H1 (cell line): Measurements from ENCODE around the gene PLXNA4. TPM values are rescaled to one million over a fixed set of nuclear protein-coding genes. Genes with fewer than 3 reads are reported as not detected.

Experiments used
- CTCF ChIA-PET: fragments of 300-600 bp; sonication (Branson Sonifier 250); formaldehyde crosslinking; loops from one replicate; lab custom pipeline; 2021; ENCODE audit not compliant: partially characterized antibody; lab: Charles Lee
- POLR2A ChIA-PET: fragments of 300-600 bp; sonication (Branson Sonifier 250); formaldehyde crosslinking; loops from one replicate; lab custom pipeline; 2021; ENCODE audit warnings: inconsistent platforms; ENCODE audit not compliant: partially characterized antibody; lab: Charles Lee
- DNase-seq, 2 experiments: peaks; one replicate each; pipeline versions ENCODE4 v3.0.0 to v3.0.0-alpha.2; 2010 to 2022; ENCODE audit warnings: low spot score in 2 of 2, low read depth in 1 of 2, mixed read lengths in 1 of 2
- FAIRE-seq: peaks from 2 replicates; lab custom pipeline; 2011; peaks lifted over from hg19 to GRCh38; lab: Jason Lieb, UNC
- H2AFZ ChIP-seq: 2 replicates; pipeline ENCODE4 v1.8.1; 2012; ENCODE audit warnings: low read length, inconsistent platforms
- H2AK5ac ChIP-seq: 2 replicates; pipeline ENCODE4 v1.6.1; 2013; ENCODE audit warnings: low read depth, low read length
- H2BK120ac ChIP-seq: replicated peaks from 2 replicates; pipeline ENCODE3; 2013; ENCODE audit warnings: low read depth, low read length, inconsistent platforms
- H2BK12ac ChIP-seq: 2 replicates; pipeline ENCODE4 v1.6.1; 2013; ENCODE audit warnings: low read depth, low read length
- H2BK15ac ChIP-seq: 2 replicates; pipeline ENCODE4 v1.6.1; 2013; ENCODE audit warnings: low read length
- H2BK20ac ChIP-seq: 2 replicates; pipeline ENCODE4 v1.6.1; 2013; ENCODE audit warnings: low read length
- H2BK5ac ChIP-seq: 2 replicates; pipeline ENCODE4 v1.6.1; 2013; ENCODE audit warnings: low read depth, low read length
- H3K14ac ChIP-seq: 2 replicates; pipeline ENCODE4 v1.6.1; 2013; ENCODE audit warnings: inconsistent platforms; ENCODE audit not compliant: insufficient read length
- H3K18ac ChIP-seq: 2 replicates; pipeline ENCODE4 v1.6.1; 2013; ENCODE audit warnings: low read length; ENCODE audit errors: extremely low read depth
- H3K23ac ChIP-seq: 2 replicates; pipeline ENCODE4 v1.6.1; 2013; ENCODE audit warnings: inconsistent platforms; ENCODE audit not compliant: insufficient read length
- H3K23me2 ChIP-seq: 2 replicates; pipeline ENCODE4 v1.6.1; 2013; ENCODE audit warnings: low read depth, low read length
- H3K27ac ChIP-seq: 2 replicates; pipeline ENCODE4 v1.6.1; 2011; ENCODE audit warnings: low read depth, low read length, inconsistent platforms
- H3K27me3 ChIP-seq, 4 experiments: replicated peaks in 1 of 4; 1 replicate in 1 of 4; 2 replicates in 3 of 4; pipeline versions ENCODE4 v1.6.1 to v1.8.1; 2011 to 2013; ENCODE audit warnings: low read length in 3 of 4, mild to moderate bottlenecking in 3 of 4, inconsistent platforms in 2 of 4, mixed read lengths in 2 of 4, moderate library complexity in 1 of 4; ENCODE audit not compliant: control insufficient read depth in 3 of 4, insufficient read depth in 3 of 4; ENCODE audit errors: extremely low read depth in 1 of 4
- H3K36me3 ChIP-seq, 4 experiments: 2 replicates each; pipeline versions ENCODE4 v1.6.1 to v1.8.1; 2011 to 2013; ENCODE audit warnings: mild to moderate bottlenecking in 4 of 4, low read length in 3 of 4, moderate library complexity in 2 of 4, control low read depth in 1 of 4, inconsistent platforms in 1 of 4; ENCODE audit not compliant: insufficient read depth in 4 of 4, control insufficient read depth in 2 of 4
- H3K4ac ChIP-seq: replicated peaks from 2 replicates; pipeline ENCODE3; 2013; ENCODE audit warnings: low read length, low read depth, mixed read lengths, inconsistent platforms; ENCODE audit not compliant: insufficient read length
- H3K4me1 ChIP-seq, 4 experiments: replicated peaks in 1 of 4; 1 replicate in 1 of 4; 2 replicates in 3 of 4; pipeline versions ENCODE4 v1.6.1 to v1.8.1; 2011 to 2013; ENCODE audit warnings: low read length in 3 of 4, inconsistent platforms in 2 of 4, mixed read lengths in 1 of 4; ENCODE audit not compliant: insufficient read depth in 4 of 4, control insufficient read depth in 3 of 4
- H3K4me2 ChIP-seq, 2 experiments: 2 replicates each; pipeline versions ENCODE4 v1.6.1 to v1.8.1; 2011 to 2013; ENCODE audit warnings: low read depth in 2 of 2, low read length in 2 of 2, control low read depth in 1 of 2, inconsistent platforms in 1 of 2, mild to moderate bottlenecking in 1 of 2; ENCODE audit not compliant: insufficient read depth in 1 of 2
- H3K4me3 ChIP-seq, 4 experiments: fragments of 200-600, 300-600 bp in 1 of 4; sonication (generic), shearing (Covaris generic), sonication (Bioruptor Twin) in 1 of 4; 2 replicates each; pipeline versions ENCODE4 v1.5.1 to v1.8.1; 2011 to 2016; ENCODE audit warnings: low read length in 4 of 4, low read depth in 3 of 4, control low read depth in 2 of 4, inconsistent platforms in 2 of 4, mild to moderate bottlenecking in 2 of 4, mixed read lengths in 1 of 4, moderate library complexity in 1 of 4; ENCODE audit not compliant: insufficient read depth in 2 of 4; ENCODE audit errors: extremely low read depth in 1 of 4
- H3K56ac ChIP-seq: replicated peaks from 2 replicates; pipeline ENCODE3; 2013; ENCODE audit warnings: low read depth, mild to moderate bottlenecking, mixed read lengths, low read length, inconsistent platforms; ENCODE audit not compliant: insufficient read length
- H3K79me1 ChIP-seq: 2 replicates; pipeline ENCODE4 v1.6.1; 2013; ENCODE audit warnings: low read depth, low read length, control low read depth
- H3K79me2 ChIP-seq, 2 experiments: 2 replicates each; pipeline versions ENCODE4 v1.6.1 to v1.8.1; 2012 to 2013; ENCODE audit warnings: low read length in 2 of 2, mild to moderate bottlenecking in 2 of 2, inconsistent platforms in 1 of 2; ENCODE audit not compliant: insufficient read depth in 2 of 2, control insufficient read depth in 1 of 2
- H3K9ac ChIP-seq, 4 experiments: replicated peaks in 1 of 4; 1 replicate in 1 of 4; 2 replicates in 3 of 4; pipeline versions ENCODE4 v1.6.1 to v1.8.1; 2011 to 2013; ENCODE audit warnings: low read depth in 3 of 4, low read length in 3 of 4, control low read depth in 2 of 4, mild to moderate bottlenecking in 2 of 4, moderate library complexity in 2 of 4, inconsistent platforms in 1 of 4; ENCODE audit errors: extremely low read depth in 1 of 4
- H3K9me3 ChIP-seq, 2 experiments: 2 replicates each; pipeline versions ENCODE4 v1.6.1 to v1.8.1; 2012 to 2013; ENCODE audit warnings: mild to moderate bottlenecking in 2 of 2, moderate library complexity in 2 of 2, control low read depth in 1 of 2, inconsistent platforms in 1 of 2, low read depth in 1 of 2, low read length in 1 of 2, mixed read lengths in 1 of 2; ENCODE audit not compliant: insufficient read depth in 2 of 2
- H4K20me1 ChIP-seq, 2 experiments: replicated peaks in 1 of 2; 2 replicates each; pipeline versions ENCODE3 to v1.8.1; 2011 to 2013; ENCODE audit warnings: inconsistent platforms in 2 of 2, low read length in 2 of 2, mild to moderate bottlenecking in 1 of 2; ENCODE audit not compliant: insufficient read depth in 2 of 2, control insufficient read depth in 1 of 2
- H4K5ac ChIP-seq: 2 replicates; pipeline ENCODE4 v1.6.1; 2013; ENCODE audit warnings: low read length, low read depth, mixed read lengths, inconsistent platforms; ENCODE audit not compliant: insufficient read length
- H4K8ac ChIP-seq: 2 replicates; pipeline ENCODE4 v1.8.0; 2013; ENCODE audit warnings: mild to moderate bottlenecking, moderate library complexity, low read length, inconsistent platforms; ENCODE audit not compliant: insufficient read depth; ENCODE audit errors: extremely low read depth
- H4K91ac ChIP-seq: replicated peaks from 2 replicates; pipeline ENCODE3; 2013; ENCODE audit warnings: low read length, mixed read lengths, inconsistent platforms; ENCODE audit not compliant: insufficient read length
- ASH2L ChIP-seq: fragments of 200-600, 300-600 bp; sonication (generic); IDR thresholded peaks from one replicate; pipeline ENCODE4 v1.7.1; 2017; ENCODE audit warnings: low read length
- BACH1 ChIP-seq: IDR thresholded peaks from 2 replicates; pipeline ENCODE4 v1.6.1; 2012; ENCODE audit warnings: low read length, improper control_type of control experiment
- POLR2A ChIP-seq, 2 experiments: IDR thresholded peaks; 1 replicate in 1 of 2; 2 replicates in 1 of 2; pipeline ENCODE4 v1.6.1; 2011; ENCODE audit warnings: low read depth in 2 of 2, low read length in 2 of 2, mild to moderate bottlenecking in 2 of 2; ENCODE audit errors: control extremely low read depth in 1 of 2
- RFX5 ChIP-seq: IDR thresholded peaks from 2 replicates; pipeline ENCODE4 v1.6.1; 2011; ENCODE audit warnings: low read depth, low read length, improper control_type of control experiment, borderline replicate concordance
- SP1 ChIP-seq: IDR thresholded peaks from 2 replicates; pipeline ENCODE4 v1.6.1; 2011; ENCODE audit warnings: low read depth, low read length
- SUZ12 ChIP-seq: fragments of 200-600 bp; sonication (generic); IDR thresholded peaks from 2 replicates; pipeline ENCODE4 v1.6.1; 2012; ENCODE audit warnings: mild to moderate bottlenecking, inconsistent platforms, low read length, moderate library complexity, mixed read lengths
- TAF1 ChIP-seq: IDR thresholded peaks from 2 replicates; pipeline ENCODE4 v1.6.1; 2011; ENCODE audit warnings: mild to moderate bottlenecking, low read depth, low read length
- WGBS, 2 experiments: shearing (Covaris generic) in 1 of 2; methylation state at CpG; one replicate each; pipeline versions ENCODE4 v1.1.6 to v1.1.7; 2013 to 2015; ENCODE audit warnings: low lambda C conversion rate in 2 of 2, mixed read lengths in 2 of 2, inconsistent platforms in 1 of 2, low coverage in 1 of 2, missing lambda C conversion rate in 1 of 2; ENCODE audit not compliant: insufficient replicate concordance in 2 of 2, insufficient coverage in 1 of 2, insufficient read length in 1 of 2; ENCODE audit errors: extremely low coverage in 1 of 2, missing lambda C conversion rate in 1 of 2; 5-methylcytosine and 5-hydroxymethylcytosine counted together
- polyA plus RNA-seq, 7 experiments: library from polyadenylated mRNA; depleted of rRNA in 3 of 7; stranded (reverse) in 5 of 7; unstranded in 2 of 7; fragments of >200 nt in 5 of 7; fragments of 200-250 nt in 2 of 7; gene quantifications; 1 replicate in 5 of 7; 2 replicates in 1 of 7; 4 replicates in 1 of 7; pipeline versions ENCODE4 v1.2.1 to v1.2.3, GENCODE V29; 2011 to 2013; ENCODE audit warnings: missing spikeins in 2 of 7, mixed read lengths in 2 of 7
- total RNA-seq: library from RNA; stranded (reverse); fragmentation: NEBNext Ultra II Directional; extraction: Animal tissue kit (Norgen Biotek cat#: 25700); gene quantifications from 2 replicates; pipeline ENCODE4 v1.2.1, GENCODE V29; 2021
- TF ChIP-seq, protein P1 (sequence below): IDR thresholded peaks from 2 replicates; pipeline ENCODE4 v1.6.1; 2011; ENCODE audit warnings: low read length, improper control_type of control experiment
- TF ChIP-seq, protein P2 (sequence below): IDR thresholded peaks from 2 replicates; pipeline ENCODE4 v1.6.1; 2012; ENCODE audit warnings: inconsistent platforms
- TF ChIP-seq, protein P3 (sequence below): IDR thresholded peaks from 2 replicates; pipeline ENCODE4 v1.6.1; 2011; ENCODE audit warnings: low read depth, mild to moderate bottlenecking, low read length; ENCODE audit not compliant: insufficient read depth

Gene PLXNA4
- total and polyA plus RNA-seq, 2 of the 8 experiments (the other 6 are each of a cell fraction or from before 2014, with no cell fraction given), result 0.76 to 0.79 TPM

DNA sequence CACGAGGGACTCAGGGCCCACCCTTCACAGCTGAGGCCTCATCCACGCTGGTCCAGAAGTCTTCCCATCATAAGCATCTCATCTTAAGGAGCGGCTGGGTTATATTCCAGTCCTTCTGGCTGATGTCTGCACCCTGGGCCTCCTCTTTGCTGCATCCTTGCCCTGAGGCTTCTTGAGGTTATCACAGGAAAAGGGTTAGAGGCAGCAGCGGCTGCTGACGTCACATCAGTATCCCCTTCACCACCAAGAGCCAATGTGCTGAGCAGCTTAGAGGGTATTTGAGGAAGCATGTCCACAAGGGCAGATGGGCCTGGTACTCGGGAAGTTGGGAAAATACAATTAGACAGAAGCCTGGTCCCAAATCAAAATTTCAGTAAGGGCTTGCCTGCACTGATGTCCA is 125.1 kb downstream of the PLXNA4 start:
- Histone ChIP-seq H3K79me1 (no peaks in the 10 kb centered on the region), H4K20me1 (no peaks in the 10 kb centered on the region), H3K56ac (no peak overlapping the region), H3K4me1 (peaks cover 0 to 4% (median 2%) of the 10 kb centered on the region in 4 experiments; a peak in 4 of 7 replicates), H3K4me2 (no peak overlapping the region), H4K91ac (no peak overlapping the region), H3K4ac (no peak overlapping the region), H3K14ac (no peak overlapping the region), H3K36me3 (no peaks in the 10 kb centered on the region), H3K9me3 (no peaks in the 10 kb centered on the region), H3K9ac (no peak overlapping the region), H4K5ac (no peak overlapping the region), H3K18ac (no peak overlapping the region), H4K8ac (no peak overlapping the region), H3K23ac (no peak overlapping the region), H3K4me3 (no peak overlapping the region), H2BK5ac (no peak overlapping the region), H2AFZ (no peak overlapping the region), H2BK120ac (no peak overlapping the region), H3K79me2 (no peaks in the 10 kb centered on the region), H3K27ac (no peak overlapping the region), H3K23me2 (no peaks in the 10 kb centered on the region), H2BK15ac (no peak overlapping the region), H2BK20ac (no peak overlapping the region), H2BK12ac (no peak overlapping the region), H3K27me3 (no peaks in the 10 kb centered on the region), H2AK5ac (no peak overlapping the region)
- no peak for DNase-seq
- ChIA-PET CTCF (no interaction called here), POLR2A (no interaction called here)
- FAIRE-seq, result no peak
- TF ChIP-seq SUZ12, result no peak
- TF ChIP-seq ASH2L, result no peak
- TF ChIP-seq, protein P1, sequence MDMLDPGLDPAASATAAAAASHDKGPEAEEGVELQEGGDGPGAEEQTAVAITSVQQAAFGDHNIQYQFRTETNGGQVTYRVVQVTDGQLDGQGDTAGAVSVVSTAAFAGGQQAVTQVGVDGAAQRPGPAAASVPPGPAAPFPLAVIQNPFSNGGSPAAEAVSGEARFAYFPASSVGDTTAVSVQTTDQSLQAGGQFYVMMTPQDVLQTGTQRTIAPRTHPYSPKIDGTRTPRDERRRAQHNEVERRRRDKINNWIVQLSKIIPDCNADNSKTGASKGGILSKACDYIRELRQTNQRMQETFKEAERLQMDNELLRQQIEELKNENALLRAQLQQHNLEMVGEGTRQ, result no peak
- TF ChIP-seq, protein P2, sequence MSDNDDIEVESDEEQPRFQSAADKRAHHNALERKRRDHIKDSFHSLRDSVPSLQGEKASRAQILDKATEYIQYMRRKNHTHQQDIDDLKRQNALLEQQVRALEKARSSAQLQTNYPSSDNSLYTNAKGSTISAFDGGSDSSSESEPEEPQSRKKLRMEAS, result no peak
- TF ChIP-seq SP1, result no peak
- TF ChIP-seq, protein P3, sequence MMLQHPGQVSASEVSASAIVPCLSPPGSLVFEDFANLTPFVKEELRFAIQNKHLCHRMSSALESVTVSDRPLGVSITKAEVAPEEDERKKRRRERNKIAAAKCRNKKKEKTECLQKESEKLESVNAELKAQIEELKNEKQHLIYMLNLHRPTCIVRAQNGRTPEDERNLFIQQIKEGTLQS, result no peak
- no peak for TF ChIP-seq BACH1
- TF ChIP-seq TAF1, result no peak
- TF ChIP-seq RFX5, result no peak
- TF ChIP-seq POLR2A (IDR thresholded peaks at IDR 0.05; ENCODE audit: control extremely low read depth in 1 of 2, low read depth in 2 of 2, low read length in 2 of 2), result no peak
- 91% methylated on average over 6 of the region's 6 CpGs; no CpG with 5 or more reads in 1 of the 2 experiments for WGBS, 2 experiments
